ENCODE results near the gene SERPIND1.
A peak's percentile ranks its signal among the peaks of the same experiment; 100 is the strongest.

SERPIND1 gene

DNA sequence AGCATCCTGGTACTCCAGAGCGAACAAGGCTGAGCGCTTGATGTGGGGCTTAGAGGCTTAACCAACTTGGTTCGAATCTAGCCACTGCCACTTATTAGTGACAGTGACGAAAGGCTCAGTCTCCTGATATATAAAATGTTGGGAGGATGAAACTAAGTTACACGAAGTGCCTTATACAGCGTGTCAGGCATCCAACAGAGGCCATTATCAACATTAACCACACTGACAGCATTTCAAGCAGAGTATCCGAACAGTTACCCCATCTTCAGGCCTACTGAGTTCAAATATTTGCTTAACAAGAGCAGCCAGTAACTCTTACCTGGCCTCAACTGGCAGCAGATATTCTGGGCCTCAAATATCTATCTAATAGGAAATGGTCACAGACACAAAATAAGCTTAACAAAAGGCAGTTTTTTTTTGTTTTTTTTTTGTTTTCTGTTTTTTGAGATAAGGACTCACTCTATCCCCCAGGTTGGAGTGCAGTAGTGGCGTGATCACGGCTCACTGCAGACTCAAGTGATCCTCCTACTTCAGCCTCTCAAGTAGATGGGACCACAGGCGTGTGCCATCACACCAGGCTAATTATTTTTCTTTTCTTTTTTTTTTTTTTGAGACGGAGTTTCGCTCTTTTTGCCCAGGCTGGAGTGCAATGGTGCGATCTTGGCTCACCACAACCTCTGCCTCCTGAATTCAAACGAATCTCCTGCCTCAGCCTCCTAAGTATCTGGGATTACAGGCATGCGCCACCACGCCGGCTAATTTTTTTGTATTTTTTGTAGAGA lies 2.9 kb downstream of the SERPIND1 start:
- DNase-seq: no peak

- DNase-seq: no peak
Observed at GRCh38 chr22:20777420-20778177, 3.7 kb downstream of the SERPIND1 start.

- DNase-seq: no peak
Observed at GRCh38 chr22:20779014-20779817, 5.3 kb downstream of the SERPIND1 start.

GRCh38 chr22:20779818-20780158 lies 5.9 kb downstream of the SERPIND1 start:
- DNase-seq: no peak

DNA sequence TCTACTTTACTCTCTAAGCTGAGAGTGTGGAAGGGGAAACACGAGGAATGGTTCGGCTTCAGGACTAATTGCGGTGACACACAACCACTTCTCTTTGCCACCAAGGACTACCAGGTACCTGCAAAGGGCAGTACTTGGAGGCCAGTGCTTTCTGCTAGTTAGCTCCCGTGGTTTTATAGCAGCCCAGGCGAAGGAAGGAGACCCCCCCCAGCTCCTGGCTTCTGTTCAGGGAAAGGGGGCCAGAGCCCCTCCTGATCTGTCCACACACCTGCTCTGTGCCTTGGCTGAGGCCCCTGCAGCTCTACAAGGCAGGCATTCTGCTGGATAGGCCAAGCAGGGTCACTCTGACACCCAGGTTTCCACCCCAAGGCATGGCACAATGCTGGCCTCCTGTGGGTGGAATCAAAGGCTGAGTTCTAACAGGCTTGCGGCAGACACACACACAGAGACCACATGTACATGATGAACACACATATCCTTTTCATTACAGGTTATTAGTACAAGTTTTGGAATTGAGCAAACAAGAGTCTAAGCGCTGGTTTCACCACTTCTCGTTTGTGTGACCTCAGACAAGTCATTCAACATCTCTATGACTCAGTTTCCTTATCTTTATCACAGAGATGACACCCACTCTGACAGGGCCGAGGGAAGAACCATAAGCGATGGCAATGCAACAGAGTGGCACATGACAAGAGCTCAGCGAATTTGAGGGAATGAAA lies 7.5 kb downstream of the SERPIND1 start:
- DNase-seq: no peak

GRCh38 chr22:20782083-20782482 lies 8.2 kb downstream of the SERPIND1 start:
- DNase-seq: no peak

DNA sequence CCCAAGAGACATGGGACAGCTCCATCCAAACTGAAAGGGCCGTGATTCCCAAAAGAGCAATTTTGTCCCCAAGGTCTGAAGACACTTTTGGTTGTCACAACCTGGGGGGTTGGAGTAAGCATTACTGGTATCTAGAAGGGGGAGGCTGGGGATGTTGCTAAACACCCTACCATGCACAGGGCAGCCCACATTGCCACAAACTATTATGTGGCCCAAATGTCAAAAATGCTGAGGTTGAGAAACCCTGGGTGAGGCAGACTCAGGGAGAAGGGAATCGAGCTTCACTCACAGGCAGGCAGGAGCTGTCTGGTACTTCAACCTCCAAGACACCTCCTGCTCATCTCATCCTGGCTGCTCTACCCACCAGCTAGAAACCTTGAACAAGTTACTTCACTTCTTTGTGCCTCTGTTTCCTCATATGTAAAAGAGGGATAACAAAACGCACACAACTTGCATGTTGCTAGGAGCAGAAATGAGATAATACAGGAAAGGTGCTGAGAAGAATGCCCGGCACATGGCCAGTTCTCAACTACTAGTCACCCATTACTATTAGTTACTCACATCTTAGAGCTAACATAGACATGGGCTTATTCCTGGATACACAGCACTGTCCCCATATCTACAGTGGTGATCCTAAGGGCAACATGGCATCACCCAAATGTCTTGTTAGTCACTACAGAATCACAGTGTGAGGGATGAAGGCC lies 8.8 kb downstream of the SERPIND1 start:
- DNase-seq: no peak

GRCh38 chr22:20783300-20783673 lies 9.4 kb downstream of the SERPIND1 start:
- DNase-seq: no peak

GRCh38 chr22:20783844-20784723 lies 10.2 kb downstream of the SERPIND1 start:
- DNase-seq: peak; percentile 20

- DNase-seq: no peak
Observed at GRCh38 chr22:20785415-20785814, 11.5 kb downstream of the SERPIND1 start.

- no peak for DNase-seq
Observed at GRCh38 chr22:20786048-20786447, 12.1 kb downstream of the SERPIND1 start.

- DNase-seq: no peak
Observed at GRCh38 chr22:20786536-20786979, 12.6 kb downstream of the SERPIND1 start.

DNA sequence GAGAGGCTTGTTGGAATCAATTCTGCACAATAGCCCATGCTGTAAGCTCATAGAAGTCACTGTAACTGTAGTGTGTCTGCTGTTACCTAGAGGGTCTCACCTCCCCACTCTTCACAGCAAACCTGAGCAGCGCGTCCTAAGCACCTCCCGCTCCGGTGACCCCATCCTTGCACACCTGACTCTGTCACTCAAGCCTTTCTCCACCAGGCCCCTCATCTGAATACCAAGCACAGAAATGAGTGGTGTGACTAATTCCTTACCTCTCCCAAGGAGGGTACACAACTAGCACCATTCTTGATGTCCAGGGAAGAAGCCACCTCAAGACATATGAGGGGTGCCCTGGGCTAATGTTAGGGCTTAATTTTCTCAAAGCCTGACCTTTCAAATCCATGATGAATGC lies 13.3 kb downstream of the SERPIND1 start:
- DNase-seq: no peak

- DNase-seq: no peak
Observed at GRCh38 chr22:20787746-20788626, 14.1 kb downstream of the SERPIND1 start.

DNA sequence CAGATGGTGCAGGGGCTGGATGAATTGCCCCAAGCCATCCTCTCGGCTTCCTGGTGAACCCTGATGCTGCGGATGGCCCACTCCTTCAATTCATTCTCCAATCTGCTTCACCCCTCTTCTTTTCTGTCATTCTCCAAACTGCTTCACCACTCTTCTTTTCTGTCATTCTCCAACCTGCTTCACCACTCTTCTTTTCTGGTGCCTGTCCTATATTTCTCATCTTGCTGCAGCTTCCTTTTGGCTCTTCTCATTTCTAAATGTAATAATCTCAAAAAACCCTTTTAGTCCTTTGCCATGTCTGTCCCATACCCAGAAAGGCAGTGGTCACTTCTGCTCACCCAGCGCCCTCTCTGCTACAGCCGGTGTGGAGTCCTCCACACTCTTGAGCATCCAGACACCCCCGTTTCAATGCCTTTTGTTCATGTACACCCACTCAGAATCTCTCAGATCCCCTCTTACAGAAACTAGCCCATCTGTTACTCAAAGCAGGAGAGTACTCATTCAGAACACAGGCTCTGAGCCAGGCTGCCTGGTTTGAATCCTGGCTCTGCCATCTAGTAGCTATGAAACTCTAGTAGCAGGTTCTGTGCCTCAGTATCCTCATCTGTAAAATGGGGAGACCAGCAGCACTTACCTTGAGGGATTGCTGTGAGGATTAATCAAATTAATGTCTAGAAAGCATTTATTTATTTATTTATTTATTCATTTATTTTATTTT lies 14.9 kb downstream of the SERPIND1 start:
- DNase-seq: no peak

- DNase-seq: no peak
Observed at GRCh38 chr22:20792221-20792965, 18.5 kb downstream of the SERPIND1 start.

DNA sequence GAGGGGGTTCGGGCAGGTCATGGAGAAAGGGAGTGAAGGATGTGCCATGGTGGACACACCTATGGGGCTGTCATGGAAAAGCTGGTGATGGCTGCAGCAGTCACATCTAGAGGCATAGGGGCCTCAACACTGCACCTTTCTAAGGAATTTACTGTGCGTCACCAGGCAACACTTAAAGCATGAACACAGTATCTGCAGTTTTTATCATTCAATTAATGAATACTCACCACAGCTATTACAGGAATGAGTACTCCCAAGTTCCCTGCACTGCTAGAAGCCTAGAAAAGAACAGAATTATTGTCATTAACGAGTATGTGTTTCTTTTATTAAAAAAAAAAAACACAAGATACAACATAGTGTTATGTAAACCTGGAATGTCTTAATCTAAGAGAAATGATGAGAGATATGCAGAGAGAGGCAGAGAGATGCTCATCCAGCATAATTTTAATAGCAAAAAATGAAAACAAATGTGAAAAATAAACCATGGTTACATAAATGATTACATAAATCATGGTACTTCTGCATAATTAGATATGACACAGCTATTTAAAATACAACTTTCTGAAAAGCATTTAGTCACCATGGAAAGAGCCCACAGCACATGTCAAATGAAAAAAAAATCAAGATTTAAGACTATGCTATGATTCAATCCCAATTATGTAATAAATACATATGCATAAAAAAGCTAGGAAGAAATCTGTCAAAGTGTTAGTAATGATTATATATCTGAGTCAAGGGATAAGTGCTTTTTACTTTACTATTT lies 19.2 kb downstream of the SERPIND1 start:
- no peak for DNase-seq
